ENCODE measurements around the gene CYP2C8.

Gene CYP2C8

GRCh38 chr10:95035332-95036295, 33.7 kb downstream of the CYP2C8 start:
- Histone ChIP-seq H3K4me1 (ENCODE audit: control insufficient read depth, insufficient read depth, low read length) (no peaks in the 10 kb centered on the region), H3K27me3 (ENCODE audit: control insufficient read depth, insufficient read depth, low read length) (peaks cover 16% of the 10 kb centered on the region), H3K9me3 (ENCODE audit: control insufficient read depth, low read length) (no peaks in the 10 kb centered on the region), H3K9ac (ENCODE audit: low read length) (no peak overlapping the region), H3K4me3 (ENCODE audit: low read length) (no peak overlapping the region), H3K36me3 (ENCODE audit: control insufficient read depth, insufficient read depth, low read length) (no peaks in the 10 kb centered on the region)

GRCh38 chr10:95034401-95034800, 34.9 kb downstream of the CYP2C8 start:
- H3K9me3 ChIP-seq (ENCODE audit: control insufficient read depth, low read length), result no peaks in the 10 kb centered on the region
- no peaks in the 10 kb centered on the region for H3K36me3 ChIP-seq (ENCODE audit: control insufficient read depth, insufficient read depth, low read length)
- no peak overlapping the region for H3K4me3 ChIP-seq (ENCODE audit: low read length)
- no peaks in the 10 kb centered on the region for H3K4me1 ChIP-seq (ENCODE audit: control insufficient read depth, insufficient read depth, low read length)
- H3K27me3 ChIP-seq (ENCODE audit: control insufficient read depth, insufficient read depth, low read length), result peaks cover 16% of the 10 kb centered on the region
- H3K9ac ChIP-seq (ENCODE audit: low read length), result no peak overlapping the region

DNA sequence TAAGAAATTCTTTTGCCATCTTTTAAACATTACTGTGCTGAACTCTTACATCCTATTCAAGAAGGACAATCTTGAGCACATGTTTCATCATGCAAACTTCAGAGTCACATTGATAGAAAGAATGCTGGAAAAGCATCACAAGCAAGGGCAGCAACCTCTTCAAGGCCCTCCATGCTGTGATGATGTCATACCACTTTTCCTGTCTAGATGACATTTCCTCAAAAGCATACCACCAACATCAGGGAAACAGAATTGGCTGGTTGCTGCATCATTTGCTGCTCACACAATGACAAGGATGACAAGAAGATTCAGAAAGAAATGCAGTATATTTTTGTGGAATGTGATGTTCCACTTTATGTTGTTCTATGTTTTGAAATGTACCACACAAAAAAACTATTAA, 37.6 kb downstream of the CYP2C8 start:
- Histone ChIP-seq H3K36me3 (ENCODE audit: control insufficient read depth, insufficient read depth, low read length) (no peaks in the 10 kb centered on the region), H3K27me3 (ENCODE audit: control insufficient read depth, insufficient read depth, low read length) (peaks cover 16% of the 10 kb centered on the region), H3K4me3 (ENCODE audit: low read length) (no peak overlapping the region), H3K9ac (ENCODE audit: low read length) (no peak overlapping the region), H3K9me3 (ENCODE audit: control insufficient read depth, low read length) (no peaks in the 10 kb centered on the region), H3K4me1 (ENCODE audit: control insufficient read depth, insufficient read depth, low read length) (no peaks in the 10 kb centered on the region)

GRCh38 chr10:95026461-95026860, 42.8 kb downstream of the CYP2C8 start:
- Histone ChIP-seq H3K9me3 (ENCODE audit: control insufficient read depth, low read length) (no peaks in the 10 kb centered on the region), H3K4me1 (ENCODE audit: control insufficient read depth, insufficient read depth, low read length) (no peaks in the 10 kb centered on the region), H3K27me3 (ENCODE audit: control insufficient read depth, insufficient read depth, low read length) (no peaks in the 10 kb centered on the region), H3K36me3 (ENCODE audit: control insufficient read depth, insufficient read depth, low read length) (no peaks in the 10 kb centered on the region), H3K9ac (ENCODE audit: low read length) (no peak overlapping the region), H3K4me3 (ENCODE audit: low read length) (no peak overlapping the region)

- Histone ChIP-seq H3K9me3 (ENCODE audit: control insufficient read depth, low read length) (no peaks in the 10 kb centered on the region), H3K9ac (ENCODE audit: low read length) (no peak overlapping the region), H3K27me3 (ENCODE audit: control insufficient read depth, insufficient read depth, low read length) (no peaks in the 10 kb centered on the region), H3K4me1 (ENCODE audit: control insufficient read depth, insufficient read depth, low read length) (no peaks in the 10 kb centered on the region), H3K36me3 (ENCODE audit: control insufficient read depth, insufficient read depth, low read length) (no peaks in the 10 kb centered on the region), H3K4me3 (ENCODE audit: low read length) (no peak overlapping the region)
Measured at GRCh38 chr10:94997741-94998174, 71.5 kb downstream of the CYP2C8 start.

GRCh38 chr10:94992811-94993210, 76.5 kb downstream of the CYP2C8 start:
- Histone ChIP-seq H3K4me1 (ENCODE audit: control insufficient read depth, insufficient read depth, low read length) (no peaks in the 10 kb centered on the region), H3K9ac (ENCODE audit: low read length) (no peak overlapping the region), H3K27me3 (ENCODE audit: control insufficient read depth, insufficient read depth, low read length) (no peaks in the 10 kb centered on the region), H3K36me3 (ENCODE audit: control insufficient read depth, insufficient read depth, low read length) (no peaks in the 10 kb centered on the region), H3K9me3 (ENCODE audit: control insufficient read depth, low read length) (peaks cover 6% of the 10 kb centered on the region), H3K4me3 (ENCODE audit: low read length) (no peak overlapping the region)

DNA sequence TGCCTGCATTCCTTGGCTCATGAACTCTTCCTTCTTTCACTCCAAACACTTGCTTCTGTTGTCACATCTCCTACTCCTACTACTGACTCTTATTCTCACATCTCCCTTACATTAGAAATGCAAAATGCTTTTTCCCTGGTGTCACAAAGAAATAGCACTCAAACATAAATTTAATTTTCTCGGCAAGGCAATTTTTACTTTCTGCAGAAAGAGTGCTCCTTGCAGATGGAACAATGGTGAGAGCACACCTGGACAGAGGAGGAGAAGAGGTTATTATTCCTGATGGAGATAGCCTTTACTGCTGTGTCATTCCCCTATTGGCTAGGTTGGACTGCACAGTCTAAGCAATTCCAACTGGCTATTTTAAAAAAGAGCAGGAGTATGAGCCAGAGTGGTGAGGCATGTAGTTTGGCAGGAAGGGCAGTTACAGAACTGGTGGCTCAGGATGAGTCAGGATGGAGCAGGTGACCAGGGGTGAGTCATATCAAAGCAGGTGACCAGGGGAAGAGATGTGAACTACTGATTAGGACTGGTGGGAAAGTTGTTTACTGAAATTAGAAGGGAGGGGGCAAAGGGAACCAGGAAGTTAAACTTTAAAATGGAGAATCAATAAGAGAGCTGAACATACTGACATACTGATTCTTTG, 77.9 kb downstream of the CYP2C8 start:
- H3K4me3 ChIP-seq (ENCODE audit: low read length), result no peak overlapping the region
- H3K4me1 ChIP-seq (ENCODE audit: control insufficient read depth, insufficient read depth, low read length), result no peaks in the 10 kb centered on the region
- H3K36me3 ChIP-seq (ENCODE audit: control insufficient read depth, insufficient read depth, low read length), result no peaks in the 10 kb centered on the region
- H3K27me3 ChIP-seq (ENCODE audit: control insufficient read depth, insufficient read depth, low read length), result no peaks in the 10 kb centered on the region
- no peak overlapping the region for H3K9ac ChIP-seq (ENCODE audit: low read length)
- H3K9me3 ChIP-seq (ENCODE audit: control insufficient read depth, low read length), result peaks cover 6% of the 10 kb centered on the region

DNA sequence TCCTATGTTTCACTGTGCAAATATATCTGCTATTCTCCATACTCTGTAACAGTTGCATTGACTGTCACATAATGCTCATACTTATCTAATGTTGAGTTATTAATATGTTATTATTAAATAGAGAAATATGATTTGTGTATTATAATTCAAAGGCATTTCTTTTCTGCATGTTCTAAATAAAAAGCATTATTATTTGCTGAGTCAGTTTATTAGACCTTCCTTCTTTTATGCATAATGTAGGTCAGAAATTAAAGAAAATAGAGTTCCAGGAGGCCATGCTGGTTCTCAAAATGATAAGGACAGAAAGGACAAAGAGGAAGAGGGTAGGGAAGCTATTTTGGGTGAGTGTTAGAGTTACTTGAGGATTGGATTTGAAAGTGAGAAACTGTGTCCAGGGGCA, 80.1 kb downstream of the CYP2C8 start:
- Histone ChIP-seq H3K9me3 (ENCODE audit: control insufficient read depth, low read length) (peaks cover 6% of the 10 kb centered on the region), H3K4me3 (ENCODE audit: low read length) (no peak overlapping the region), H3K4me1 (ENCODE audit: control insufficient read depth, insufficient read depth, low read length) (no peaks in the 10 kb centered on the region), H3K36me3 (ENCODE audit: control insufficient read depth, insufficient read depth, low read length) (no peaks in the 10 kb centered on the region), H3K9ac (ENCODE audit: low read length) (no peak overlapping the region), H3K27me3 (ENCODE audit: control insufficient read depth, insufficient read depth, low read length) (no peaks in the 10 kb centered on the region)
